HG03457 (cell line): Measurements from ENCODE around the gene PARVA.
"Not testable (repeated sequence)": the region's sequence is repeated elsewhere in the genome, so short reads cannot be mapped to it uniquely, and the experiment has no call there.

Experiments used
- ATAC-seq: cut with Tn5 transposase; IDR thresholded peaks from one replicate; pipeline ENCODE4 v1.9.1; 2021; ENCODE audit warnings: moderate number of reproducible peaks; ENCODE audit not compliant: unreplicated experiment

PARVA gene

DNA sequence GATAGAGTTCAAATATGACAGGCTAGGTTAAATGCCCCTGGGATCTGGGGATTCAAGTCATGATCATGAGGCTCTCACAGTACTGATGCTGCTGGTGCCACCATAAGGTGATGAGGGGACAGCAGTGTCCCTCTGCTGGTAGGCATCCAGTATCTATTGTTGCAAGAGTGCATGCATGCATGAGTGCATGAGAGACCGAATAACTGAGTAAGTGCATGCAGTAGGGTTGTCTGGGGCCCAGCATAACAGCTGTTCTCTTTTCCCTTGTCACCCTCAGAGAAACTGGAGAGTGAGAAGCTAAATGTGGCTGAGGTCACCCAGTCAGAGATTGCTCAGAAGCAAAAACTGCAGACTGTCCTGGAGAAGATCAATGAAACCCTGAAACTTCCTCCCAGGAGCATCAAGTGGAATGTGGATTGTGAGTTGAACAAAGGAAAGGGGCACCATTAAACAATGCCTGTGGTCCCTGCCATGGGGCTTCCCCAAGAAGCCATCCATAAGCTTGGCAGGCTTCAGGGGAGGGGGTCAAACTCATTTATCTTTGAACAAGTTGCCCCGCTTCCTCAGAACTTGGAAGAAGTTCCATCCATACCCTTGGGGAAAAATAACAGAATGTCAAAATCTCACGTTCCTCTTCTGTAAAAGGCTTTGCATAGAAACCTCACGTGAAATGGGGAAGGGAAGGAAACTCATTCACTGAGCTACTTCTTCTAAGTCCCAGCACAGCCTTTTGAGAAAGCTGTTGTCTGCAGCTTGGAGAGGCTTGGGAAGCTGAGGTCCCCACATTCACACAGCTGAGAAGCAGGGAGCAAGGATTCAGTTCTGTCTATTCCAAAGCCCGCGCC is 119.0 kb downstream of the PARVA start:
- ATAC-seq, result no peak

DNA sequence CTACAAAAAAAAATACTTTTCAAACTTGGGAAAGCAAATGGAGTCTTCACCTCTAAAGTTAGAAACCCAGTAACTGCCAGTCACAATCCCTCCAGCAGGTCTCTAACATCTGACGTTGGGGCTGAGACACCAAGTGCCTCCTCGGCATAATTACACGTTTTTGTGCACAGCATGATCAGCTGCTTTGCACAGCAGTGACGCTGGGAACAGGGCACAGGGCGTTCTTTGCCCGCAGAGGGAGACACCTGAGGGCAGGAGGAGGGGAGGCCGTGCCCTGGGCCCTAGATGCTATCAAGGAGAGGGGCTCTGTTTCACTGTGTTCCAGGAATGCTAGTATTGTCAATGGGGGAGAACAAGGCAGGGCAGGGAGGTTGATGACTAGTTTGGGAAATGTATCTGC is 120.1 kb downstream of the PARVA start:
- ATAC-seq, result no peak

DNA sequence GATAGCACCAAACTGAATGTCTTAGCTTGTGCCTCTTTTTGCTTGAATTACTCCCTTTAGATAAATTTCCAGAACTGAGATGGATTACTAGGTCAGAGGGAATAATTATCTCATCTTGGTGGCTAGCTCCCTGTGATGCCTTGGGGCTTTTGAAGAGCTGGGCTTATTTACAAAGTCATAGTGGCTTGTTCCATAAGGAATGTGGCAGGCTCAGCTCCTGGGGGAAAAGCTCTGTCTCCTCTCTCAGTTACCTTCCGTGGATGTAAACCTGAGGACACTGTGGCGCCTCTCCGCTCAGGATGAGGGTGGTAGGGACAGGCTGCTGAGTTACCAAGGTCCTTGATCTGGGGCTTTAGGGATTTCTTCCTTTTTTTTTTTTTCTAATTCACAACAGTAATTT is 121.7 kb downstream of the PARVA start:
- ATAC-seq, result no peak

DNA sequence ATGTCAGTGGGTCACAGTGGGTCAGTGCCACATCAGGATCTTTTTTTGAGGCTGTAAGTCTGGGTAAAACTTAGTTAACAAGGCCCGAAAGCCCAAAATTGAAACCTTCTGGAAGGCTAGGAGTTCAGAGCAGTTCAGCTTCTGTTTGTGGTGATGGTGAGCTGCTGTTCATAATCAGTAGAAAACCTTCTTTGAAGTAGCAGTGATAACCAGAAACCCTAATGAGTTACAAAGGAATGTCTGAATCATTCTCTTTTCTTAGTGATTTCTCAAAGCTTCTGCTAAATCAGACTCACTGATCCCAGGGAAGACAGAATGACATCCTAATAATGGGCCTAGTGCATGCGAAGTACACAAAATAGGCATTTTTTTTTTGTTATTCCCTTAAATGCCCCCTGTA is 124.7 kb downstream of the PARVA start:
- no peak for ATAC-seq

DNA sequence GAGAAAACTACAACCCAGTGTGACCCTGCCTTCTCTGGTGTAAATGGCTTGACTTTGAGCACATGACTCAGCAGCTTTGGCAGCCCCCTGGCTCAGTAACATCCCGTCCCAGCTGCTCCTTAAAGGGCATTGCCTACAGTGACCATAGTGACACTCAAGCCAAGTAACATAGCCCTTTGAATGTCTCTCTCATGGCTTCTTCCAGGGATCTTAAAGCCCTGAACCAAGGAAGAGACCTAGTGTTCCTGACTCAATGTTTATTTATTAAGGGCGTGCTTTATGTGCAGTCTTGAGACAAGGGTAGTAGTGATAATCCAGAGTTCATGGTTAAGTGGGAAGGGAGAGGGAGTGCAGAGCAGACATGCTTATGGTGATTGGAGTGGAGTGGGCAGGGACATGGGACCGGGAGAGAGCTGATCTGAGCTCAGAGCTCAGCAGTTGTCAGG is 125.7 kb downstream of the PARVA start:
- no peak for ATAC-seq

DNA sequence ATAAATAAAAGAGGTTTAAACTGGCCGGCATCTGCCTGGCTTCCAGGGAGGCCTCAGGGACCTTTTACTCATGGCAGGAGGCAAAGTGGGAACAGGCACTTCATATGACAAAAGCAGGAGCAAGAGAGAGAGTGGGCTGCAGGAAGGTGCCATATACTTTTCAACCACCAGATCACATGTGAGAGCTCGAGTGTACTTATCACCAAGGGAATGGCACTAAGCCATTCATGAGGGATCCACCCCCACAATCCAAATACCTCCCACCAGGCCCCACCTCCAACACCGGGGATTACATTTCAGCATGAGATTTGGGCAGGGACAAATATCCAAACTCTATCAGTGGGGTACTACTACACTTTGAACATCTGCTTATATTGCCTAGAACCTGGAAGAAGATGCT is 126.5 kb downstream of the PARVA start:
- ATAC-seq, result no peak

DNA sequence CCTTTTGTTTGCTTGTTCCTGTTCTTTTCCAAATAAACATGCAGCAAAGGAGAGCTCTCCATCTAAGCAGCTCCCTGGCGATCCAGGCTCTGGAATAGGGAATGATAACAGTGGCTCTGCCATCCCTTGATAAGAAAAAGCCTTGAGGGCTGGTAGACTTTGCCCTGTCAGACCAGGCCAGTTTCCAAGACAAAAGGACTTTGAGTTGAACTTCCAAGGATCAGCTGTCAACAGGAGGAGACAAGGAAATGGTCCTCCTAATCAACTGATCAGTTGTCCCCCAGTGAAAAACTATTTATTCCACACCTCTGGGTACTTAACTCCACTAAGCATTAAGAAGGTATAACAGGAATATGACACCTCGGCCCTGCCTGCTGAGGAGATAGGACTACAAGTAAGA is 127.8 kb downstream of the PARVA start:
- ATAC-seq, result no peak

DNA sequence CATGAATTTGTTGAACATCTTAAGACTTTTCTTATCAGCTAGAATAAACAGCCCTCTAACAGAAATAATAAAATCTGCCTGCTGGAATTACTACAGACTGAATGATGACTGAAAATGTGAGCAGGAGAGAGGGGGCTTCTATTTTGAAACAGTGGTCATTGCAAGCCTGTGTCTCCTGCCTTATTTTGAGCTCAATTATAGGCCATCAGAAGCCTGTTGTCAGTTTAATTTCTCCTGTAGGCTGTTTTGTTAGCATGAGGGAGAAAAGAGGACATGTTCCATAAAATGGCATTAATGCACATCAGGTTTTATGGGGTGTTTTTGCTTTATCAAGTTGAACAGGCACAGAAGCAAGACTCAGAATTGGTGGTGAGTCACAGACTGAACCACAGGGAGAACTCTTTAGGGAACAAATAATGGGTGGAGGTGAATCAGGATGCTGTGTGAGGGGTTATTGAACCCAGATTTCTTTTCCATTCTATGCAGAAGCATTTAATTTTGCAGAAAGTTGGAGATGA is 129.1 kb downstream of the PARVA start:
- no peak for ATAC-seq

DNA sequence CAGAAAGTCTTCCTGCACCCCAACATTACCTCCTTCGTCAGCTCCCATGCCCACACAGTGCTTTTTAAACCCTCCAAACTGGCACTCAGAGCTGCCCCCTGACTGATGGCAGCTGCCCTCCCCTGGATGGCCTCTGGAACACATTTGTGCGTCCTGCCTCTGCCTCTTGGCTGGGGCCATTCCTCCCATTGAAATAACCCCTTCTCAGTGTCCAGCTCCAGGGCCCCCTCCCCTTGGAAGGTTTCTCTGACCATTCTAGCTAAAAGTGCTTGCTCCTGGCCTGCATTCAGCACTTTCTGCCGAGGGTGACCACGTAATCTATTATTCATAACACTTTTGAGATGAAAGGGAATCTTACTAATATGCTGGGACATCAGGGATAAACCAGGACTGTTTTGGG is 130.0 kb downstream of the PARVA start:
- ATAC-seq, result no peak

DNA sequence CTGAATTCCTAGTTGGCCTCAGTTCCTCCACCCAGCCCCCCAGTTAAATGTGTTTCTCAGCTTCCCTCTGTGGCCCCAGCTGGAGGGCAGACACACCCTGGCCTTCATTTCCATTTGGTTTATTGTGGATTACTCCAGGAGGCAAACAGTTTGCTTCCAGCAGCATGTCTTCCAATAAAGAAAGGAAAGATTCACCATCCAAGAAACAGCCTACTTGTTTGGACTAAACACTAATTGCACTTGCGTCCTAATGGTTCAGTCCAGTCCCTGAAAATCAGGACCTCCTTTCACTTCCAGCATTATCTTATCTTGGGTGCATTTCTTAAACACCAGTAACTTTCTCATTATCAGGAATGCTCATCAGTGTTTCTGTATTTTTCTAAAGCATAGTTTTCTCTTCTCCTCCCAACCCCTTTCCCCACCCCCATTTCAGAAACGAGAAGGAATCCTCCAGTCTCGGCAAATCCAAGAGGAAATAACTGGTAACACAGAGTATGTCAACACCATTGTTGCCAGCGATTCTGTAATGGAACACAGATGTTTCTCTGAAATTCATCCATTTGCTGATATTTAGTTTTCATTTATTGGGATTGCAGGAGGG is 130.9 kb downstream of the PARVA start:
- ATAC-seq, result no peak

DNA sequence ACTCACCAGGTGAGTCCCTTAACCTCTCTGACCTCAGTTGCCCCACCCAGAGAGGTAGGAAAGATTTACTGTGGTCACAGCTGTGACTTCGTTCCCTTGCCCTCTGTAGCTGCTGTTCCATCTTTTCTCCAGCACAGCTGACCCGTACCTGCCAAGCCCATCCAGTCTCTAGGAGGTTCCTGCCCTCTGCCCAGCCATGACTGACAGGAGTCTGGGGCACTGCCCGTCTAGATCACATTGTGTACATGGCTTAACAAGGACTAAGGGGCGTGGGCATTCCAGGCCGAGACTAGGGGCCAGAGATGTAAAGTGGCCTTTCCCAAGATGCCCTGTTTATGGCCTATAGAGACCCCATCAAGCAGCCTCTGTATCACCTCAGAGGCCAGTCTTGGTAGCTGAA is 132.0 kb downstream of the PARVA start:
- no peak for ATAC-seq

DNA sequence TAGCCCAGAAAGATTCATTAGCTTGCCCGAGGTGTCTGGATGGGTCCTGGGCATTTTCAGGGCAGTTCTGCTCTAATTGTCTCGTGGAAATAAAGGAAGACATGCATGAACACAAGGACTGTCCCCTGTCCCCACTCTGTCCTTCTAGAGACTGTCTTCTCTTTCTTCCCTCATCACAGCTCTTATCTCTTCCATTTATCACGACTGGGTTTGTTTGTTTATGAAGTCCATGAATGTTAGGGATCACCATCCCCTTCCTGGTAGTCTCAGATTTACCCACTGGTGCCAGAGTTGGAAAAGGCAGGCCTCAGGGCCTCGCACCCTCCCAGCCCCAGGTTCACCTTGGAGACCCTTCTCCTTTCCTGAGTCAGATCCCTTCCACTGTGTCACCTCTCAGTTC is 134.8 kb downstream of the PARVA start:
- ATAC-seq, result no peak

DNA sequence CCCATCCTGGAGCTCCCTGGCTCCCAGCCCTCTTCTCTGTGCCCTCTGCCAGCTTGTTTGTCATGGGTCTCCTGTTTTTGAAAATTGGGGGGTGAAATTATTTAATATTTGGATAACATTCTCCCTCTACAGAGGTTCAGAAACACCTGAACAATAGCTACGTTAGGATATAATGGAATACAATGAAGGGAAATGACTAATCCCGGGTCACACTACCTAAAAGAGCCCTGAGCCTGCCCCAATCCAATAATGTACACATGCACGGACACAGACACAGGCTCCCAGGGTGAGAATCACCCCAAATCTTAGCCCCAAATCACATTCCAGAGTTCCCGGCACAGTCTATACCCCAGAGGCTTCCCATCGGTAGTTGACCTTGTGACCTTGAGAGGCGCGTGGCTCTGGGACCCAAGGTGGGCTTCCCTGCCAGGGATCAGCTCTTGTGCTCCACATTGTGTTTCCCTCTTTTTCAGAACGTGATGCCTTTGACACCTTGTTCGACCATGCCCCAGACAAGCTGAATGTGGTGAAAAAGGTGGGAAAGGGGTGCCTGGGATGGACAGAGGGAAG is 135.5 kb downstream of the PARVA start:
- no peak for ATAC-seq

DNA sequence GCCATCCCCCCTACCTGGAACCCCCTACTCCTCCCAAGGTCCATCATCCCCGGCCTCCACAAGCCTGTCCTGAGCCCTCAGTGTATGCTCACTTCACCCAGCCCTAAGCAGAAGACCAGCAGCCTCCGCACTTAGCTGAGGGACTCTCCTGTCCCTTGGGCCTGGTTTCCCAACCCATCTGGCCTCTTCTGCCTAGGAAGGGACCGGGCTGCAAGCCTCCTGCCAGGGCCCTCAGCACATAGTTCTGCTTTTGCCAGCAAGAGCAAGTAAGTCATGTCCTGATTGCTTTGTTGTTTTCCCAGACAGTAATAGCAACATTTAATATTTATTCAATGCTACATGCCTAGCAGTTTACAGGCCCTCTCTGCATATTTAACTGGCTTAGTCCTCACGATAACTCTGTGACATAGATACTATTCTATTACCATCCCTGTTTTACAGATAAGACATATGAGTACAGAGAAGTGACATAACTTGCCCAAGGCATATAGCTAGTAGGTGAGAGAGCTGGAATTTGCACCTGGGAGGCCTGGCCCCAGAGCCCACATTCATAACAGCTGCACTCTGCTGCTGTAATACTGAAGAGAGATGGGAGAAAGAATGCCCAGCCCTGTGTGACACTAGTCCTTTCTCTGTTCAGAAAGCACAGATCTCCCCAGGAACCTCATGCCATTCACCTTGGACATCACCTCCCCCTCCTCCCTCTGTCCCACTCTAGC is 139.2 kb downstream of the PARVA start:
- ATAC-seq, result no peak

DNA sequence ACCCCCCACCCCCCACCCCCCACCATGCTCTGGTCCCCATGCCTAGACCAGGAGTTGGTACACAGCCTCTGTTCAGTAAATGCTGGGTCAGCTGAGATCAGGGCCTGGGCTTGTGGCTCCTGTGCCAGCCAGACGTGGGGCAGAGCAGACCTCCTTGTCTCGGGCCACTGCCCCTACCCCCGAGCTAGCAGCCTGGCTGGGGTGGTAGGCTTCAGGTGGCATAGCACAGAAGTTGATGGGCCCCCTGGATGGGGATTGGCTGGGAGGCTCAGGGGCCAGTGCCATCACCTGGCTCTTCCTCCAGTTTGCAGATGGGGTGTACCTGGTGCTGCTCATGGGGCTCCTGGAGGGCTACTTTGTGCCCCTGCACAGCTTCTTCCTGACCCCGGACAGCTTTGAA is 139.9 kb downstream of the PARVA start:
- no peak for ATAC-seq

DNA sequence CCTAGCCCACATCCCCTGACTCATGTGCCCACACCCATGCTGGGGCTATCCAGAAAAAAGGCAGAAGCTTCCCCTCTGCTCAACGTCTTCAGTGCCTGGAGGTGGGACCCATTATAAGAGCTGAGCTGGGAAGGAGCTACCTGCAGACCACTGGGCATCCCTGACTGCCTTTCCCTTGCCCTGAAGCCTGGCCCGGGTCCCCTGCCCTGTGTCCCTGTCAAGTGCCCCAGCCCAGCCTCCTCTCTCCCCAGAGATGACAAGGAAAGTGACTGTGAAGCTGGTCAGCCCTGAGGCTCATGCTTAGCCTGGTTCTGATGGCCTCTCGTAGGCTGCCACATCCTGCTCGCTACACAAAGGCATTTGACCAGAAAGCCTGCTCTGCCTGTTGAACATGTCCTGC is 140.4 kb downstream of the PARVA start:
- no peak for ATAC-seq

DNA sequence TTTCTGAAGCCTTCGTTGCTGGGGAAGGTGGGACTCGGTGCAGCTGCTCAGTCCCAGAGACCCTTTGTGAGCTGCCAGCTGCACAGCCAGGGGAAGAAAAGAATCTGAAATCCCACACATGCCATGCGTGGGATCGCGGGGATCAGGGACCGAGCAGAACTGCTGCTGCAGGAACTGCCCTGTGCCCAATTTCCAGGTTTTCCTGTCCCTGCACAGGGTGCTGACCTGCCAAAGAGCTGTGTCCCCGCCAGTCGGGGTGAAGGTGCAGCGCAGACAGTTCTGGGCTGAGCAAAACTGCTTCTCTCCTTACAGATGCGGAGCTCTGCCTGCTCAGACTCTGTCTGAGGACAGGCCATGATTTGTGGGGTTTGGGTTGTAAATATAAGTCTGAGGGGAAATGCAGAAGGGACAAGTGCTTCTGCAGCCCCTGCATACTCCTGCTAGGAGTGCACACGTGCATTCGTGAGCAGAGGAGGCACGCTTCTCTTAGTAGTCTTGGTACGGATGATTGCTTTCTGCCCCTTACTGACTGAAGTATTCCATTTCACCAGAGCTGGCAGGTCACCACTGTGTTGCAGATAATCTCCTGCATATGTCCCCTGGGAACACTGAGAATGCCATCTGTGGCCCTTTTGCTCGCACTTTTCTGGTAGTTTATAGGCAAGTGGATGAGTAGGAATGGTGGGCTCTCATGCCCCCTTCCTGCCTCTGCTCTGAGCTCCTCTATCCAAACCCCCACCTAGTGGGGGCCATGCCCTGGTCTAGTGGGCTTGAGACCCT is 141.4 kb downstream of the PARVA start:
- no peak for ATAC-seq

DNA sequence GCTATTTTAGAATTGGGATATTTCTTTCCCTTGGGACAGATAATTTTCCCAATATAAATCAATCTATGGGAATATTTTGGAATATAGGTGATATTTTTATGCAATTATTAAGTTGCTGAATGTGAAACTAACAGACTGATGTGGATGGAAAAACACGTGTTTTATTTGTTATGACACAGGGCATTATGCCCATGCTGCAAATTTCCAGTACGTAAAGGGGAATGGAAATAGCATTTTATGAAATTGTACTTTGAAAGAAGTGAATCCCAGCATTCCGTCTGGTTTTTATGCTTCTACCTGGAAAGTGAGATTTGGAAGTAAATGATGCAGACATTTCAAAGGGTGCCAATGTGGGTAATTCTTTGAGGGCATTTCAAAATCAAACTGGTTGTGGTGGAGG is 142.7 kb downstream of the PARVA start:
- no peak for ATAC-seq

DNA sequence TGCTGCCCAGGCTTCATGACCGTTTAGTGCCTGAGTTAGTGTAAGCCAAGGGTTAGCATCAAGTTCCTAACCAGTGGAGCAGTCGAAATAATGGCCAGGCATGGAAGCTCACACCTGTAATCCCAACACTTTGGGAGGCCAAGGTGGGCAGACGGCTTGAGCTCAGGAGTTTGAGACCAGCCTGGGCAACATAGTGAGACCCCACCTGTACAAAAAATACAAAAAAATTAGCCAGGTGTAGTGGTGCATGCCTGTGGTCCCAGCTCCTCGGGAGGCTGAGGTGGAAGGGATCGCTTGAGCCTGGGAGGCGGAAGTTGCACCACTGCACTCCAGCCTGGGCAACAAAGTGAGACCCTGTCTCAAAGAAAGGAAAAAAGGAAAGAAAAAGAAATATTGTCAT is 143.2 kb downstream of the PARVA start:
- ATAC-seq, result not testable (repeated sequence)

DNA sequence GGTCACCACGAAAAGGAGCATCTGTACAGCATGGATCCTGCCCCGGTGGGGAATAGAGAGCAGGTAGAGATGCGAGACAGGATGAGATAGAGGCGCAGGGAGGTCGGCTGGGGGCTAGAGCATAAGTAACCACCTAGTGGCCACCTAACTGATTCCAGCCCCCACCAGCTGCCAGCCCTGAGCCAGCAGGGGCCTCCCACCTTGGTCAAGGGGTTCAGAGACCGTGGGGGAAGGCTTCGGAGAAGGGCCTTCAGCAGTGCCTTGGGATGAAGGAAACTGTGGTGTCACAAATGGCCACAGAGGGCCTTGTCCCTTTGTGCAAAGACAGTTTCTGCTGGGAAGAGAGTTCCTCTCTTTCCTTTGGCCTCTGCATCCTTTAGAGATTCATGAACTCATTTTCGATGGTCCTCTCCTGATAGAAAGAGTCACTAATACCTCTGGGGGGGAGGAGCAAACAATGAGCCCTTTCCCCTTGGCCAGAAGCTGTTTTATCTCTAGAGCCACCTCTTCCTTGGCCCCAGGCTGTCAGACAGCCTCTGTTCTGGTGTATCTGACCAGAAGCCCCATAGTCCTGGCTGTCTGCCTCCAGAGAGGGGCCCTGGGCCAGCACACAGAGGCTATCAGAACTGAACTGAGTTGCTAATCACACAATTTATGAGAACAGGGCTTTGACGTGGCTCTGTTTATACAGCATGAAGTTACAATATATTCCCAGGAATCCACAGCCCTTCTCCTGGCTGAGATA is 146.0 kb downstream of the PARVA start:
- no peak for ATAC-seq
